ENCODE data around the gene PKP1.

GRCh38 chr1:201328576-201328975, 45.3 kb downstream of the PKP1 start:
- TF ChIP-seq CTCF (IDR thresholded peaks at IDR 0.05 in 8 of 11, conservative IDR thresholded peaks at IDR 0.05 in 3 of 11) (no peak), POLR2A (IDR thresholded peaks at IDR 0.05) (no peak)
